IMR-90 (cell line): ENCODE data around the gene CASKIN1. TPM values are rescaled to one million over a fixed set of nuclear protein-coding genes. Genes with fewer than 3 reads are reported as not detected.
A peak's percentile ranks its signal among the peaks of the same experiment; 100 is the strongest.

Experiments used
- ATAC-seq: fragments of 200-7000 bp; cut with Tn5 transposase; 2 replicates; pipeline ENCODE4 v1.9.1; 2020; ENCODE audit warnings: low read depth, mild to moderate bottlenecking, moderate library complexity
- BruUV-seq: library from RNA; stranded (reverse); fragments of 400-500 nt; replicated peaks from 2 replicates; lab custom pipeline; 2021; lab: Mats Ljungman, UMichigan
- CTCF ChIA-PET: fragments of 300-600 bp; formaldehyde crosslinking; extraction: SDS; loops from one replicate; lab custom pipeline; 2021; ENCODE audit warnings: antibody characterized with exemption; lab: Yijun Ruan, JAX
- POLR2A ChIA-PET: fragments of 300-600 bp; sonication (Branson Sonifier 250); formaldehyde crosslinking; loops from one replicate; lab custom pipeline; 2022; ENCODE audit warnings: antibody characterized with exemption; ENCODE audit not compliant: unreplicated experiment; lab: Charles Lee
- DNase-seq: peaks from one replicate; pipeline ENCODE4 v3.0.0; 2013
- H2AFZ ChIP-seq: replicated peaks from 2 replicates; pipeline ENCODE3; 2013; ENCODE audit warnings: low read length, mild to moderate bottlenecking; ENCODE audit not compliant: poor library complexity
- H2AK5ac ChIP-seq: 2 replicates; pipeline ENCODE4 v1.6.1; 2013; ENCODE audit warnings: low read depth, low read length, inconsistent platforms
- H2AK9ac ChIP-seq: replicated peaks from 2 replicates; pipeline ENCODE3; 2013; ENCODE audit warnings: mild to moderate bottlenecking, low read depth, low read length, moderate library complexity; ENCODE audit not compliant: poor library complexity
- H2BK120ac ChIP-seq: 2 replicates; pipeline ENCODE4 v1.6.1; 2013; ENCODE audit warnings: low read depth, low read length, inconsistent platforms
- H2BK15ac ChIP-seq: 3 replicates; pipeline ENCODE4 v1.6.1; 2013; ENCODE audit warnings: low read depth, low read length, inconsistent platforms
- H2BK20ac ChIP-seq: 2 replicates; pipeline ENCODE4 v1.6.1; 2013; ENCODE audit warnings: low read depth, mild to moderate bottlenecking, inconsistent platforms, low read length, moderate library complexity
- H2BK5ac ChIP-seq: 2 replicates; pipeline ENCODE4 v1.6.1; 2013; ENCODE audit warnings: mild to moderate bottlenecking, low read depth, low read length, inconsistent platforms; ENCODE audit not compliant: poor library complexity, severe bottlenecking
- H3K14ac ChIP-seq: replicated peaks from 2 replicates; pipeline ENCODE4 v1.6.1; 2013; ENCODE audit warnings: low read depth, low read length, inconsistent platforms
- H3K18ac ChIP-seq: 2 replicates; pipeline ENCODE4 v1.6.1; 2013; ENCODE audit warnings: low read depth, low read length, control low read depth
- H3K23ac ChIP-seq: 2 replicates; pipeline ENCODE4 v1.6.1; 2013; ENCODE audit warnings: low read depth, low read length, inconsistent platforms
- H3K27ac ChIP-seq: 2 replicates; pipeline ENCODE4 v1.5.1; 2013; ENCODE audit warnings: mild to moderate bottlenecking, control low read depth, low read length; ENCODE audit not compliant: insufficient read depth
- H3K27me3 ChIP-seq: 2 replicates; pipeline ENCODE4 v1.6.1; 2013; ENCODE audit warnings: low read length; ENCODE audit not compliant: control insufficient read depth, insufficient read depth
- H3K36me3 ChIP-seq: 2 replicates; pipeline ENCODE4 v1.6.1; 2013; ENCODE audit warnings: low read length, mixed read lengths; ENCODE audit not compliant: control insufficient read depth, insufficient read depth
- H3K4ac ChIP-seq: 2 replicates; pipeline ENCODE4 v1.6.1; 2013; ENCODE audit warnings: low read depth, low read length, inconsistent platforms
- H3K4me1 ChIP-seq: 2 replicates; pipeline ENCODE4 v1.6.1; 2013; ENCODE audit warnings: low read length, mixed read lengths; ENCODE audit not compliant: control insufficient read depth, insufficient read depth
- H3K4me2 ChIP-seq: 2 replicates; pipeline ENCODE4 v1.6.1; 2013; ENCODE audit warnings: low read depth, mild to moderate bottlenecking, control low read depth, low read length, moderate library complexity
- H3K4me3 ChIP-seq: 2 replicates; pipeline ENCODE4 v1.5.1; 2013; ENCODE audit warnings: low read depth, mild to moderate bottlenecking, control low read depth, low read length, moderate library complexity; ENCODE audit not compliant: insufficient read depth
- H3K56ac ChIP-seq: 2 replicates; pipeline ENCODE4 v1.6.1; 2013; ENCODE audit warnings: low read length, inconsistent platforms; ENCODE audit not compliant: insufficient read depth; ENCODE audit errors: extremely low read depth
- H3K79me1 ChIP-seq, 2 experiments: 2 replicates each; pipeline ENCODE4 v1.6.1; 2013; ENCODE audit warnings: low read length in 2 of 2, inconsistent platforms in 1 of 2, low read depth in 1 of 2
- H3K9ac ChIP-seq: 2 replicates; pipeline ENCODE4 v1.6.1; 2013; ENCODE audit warnings: low read depth, low read length, control low read depth
- H3K9me1 ChIP-seq: 2 replicates; pipeline ENCODE4 v1.6.1; 2013; ENCODE audit warnings: low read length, inconsistent platforms; ENCODE audit not compliant: insufficient read depth
- H3K9me3 ChIP-seq: 2 replicates; pipeline ENCODE4 v1.6.1; 2013; ENCODE audit warnings: low read length; ENCODE audit not compliant: control insufficient read depth, insufficient read depth
- H4K20me1 ChIP-seq: 2 replicates; pipeline ENCODE4 v1.6.1; 2013; ENCODE audit warnings: low read length, inconsistent platforms; ENCODE audit not compliant: insufficient read depth
- H4K5ac ChIP-seq: 2 replicates; pipeline ENCODE4 v1.6.1; 2013; ENCODE audit warnings: mild to moderate bottlenecking, low read depth, low read length, control low read depth
- H4K8ac ChIP-seq, 2 experiments: 2 replicates each; pipeline ENCODE4 v1.6.1; 2013; ENCODE audit warnings: low read depth in 2 of 2, low read length in 2 of 2, control low read depth in 1 of 2, inconsistent platforms in 1 of 2
- H4K91ac ChIP-seq: 2 replicates; pipeline ENCODE4 v1.6.1; 2013; ENCODE audit warnings: low read depth, low read length, inconsistent platforms; ENCODE audit not compliant: insufficient read depth
- BHLHE40 ChIP-seq: fragments of 150-350 bp; IDR thresholded peaks from 2 replicates; pipeline ENCODE4 v1.6.1; 2016; ENCODE audit warnings: mild to moderate bottlenecking, low read depth, low read length
- CEBPB ChIP-seq: IDR thresholded peaks from 2 replicates; pipeline ENCODE4 v1.6.1; 2012; ENCODE audit warnings: low read depth, low read length, improper control_type of control experiment
- CHD1 ChIP-seq: IDR thresholded peaks from 2 replicates; pipeline ENCODE4 v1.6.1; 2012; ENCODE audit warnings: low read depth, low read length, improper control_type of control experiment
- FOS ChIP-seq: fragments of 150-350 bp; IDR thresholded peaks from 2 replicates; pipeline ENCODE4 v1.6.1; 2016; ENCODE audit warnings: low read depth, low read length
- MAFK ChIP-seq: IDR thresholded peaks from 2 replicates; pipeline ENCODE4 v1.6.1; 2012; ENCODE audit warnings: low read depth, low read length, improper control_type of control experiment
- MAZ ChIP-seq: IDR thresholded peaks from 2 replicates; pipeline ENCODE4 v1.6.1; 2012; ENCODE audit warnings: low read depth, mild to moderate bottlenecking, low read length, improper control_type of control experiment, moderate library complexity, borderline replicate concordance
- MXI1 ChIP-seq: IDR thresholded peaks from 2 replicates; pipeline ENCODE4 v1.6.1; 2012; ENCODE audit warnings: low read depth, mild to moderate bottlenecking, low read length, moderate library complexity, borderline replicate concordance
- NFE2L2 ChIP-seq: fragments of 150-350 bp; IDR thresholded peaks from 2 replicates; pipeline ENCODE4 v1.6.1; 2016; ENCODE audit warnings: low read depth, mild to moderate bottlenecking, low read length
- POLR2A ChIP-seq: IDR thresholded peaks from 2 replicates; pipeline ENCODE4 v1.6.1; 2012; ENCODE audit warnings: mild to moderate bottlenecking, low read depth, low read length
- RCOR1 ChIP-seq: IDR thresholded peaks from 2 replicates; pipeline ENCODE4 v1.6.1; 2012; ENCODE audit warnings: mild to moderate bottlenecking, low read length, improper control_type of control experiment; ENCODE audit not compliant: insufficient replicate concordance
- RFX5 ChIP-seq: IDR thresholded peaks from 2 replicates; pipeline ENCODE4 v1.8.0; 2012; ENCODE audit warnings: low read depth, mild to moderate bottlenecking, low read length, moderate library complexity
- SMC3 ChIP-seq: fragments of 150-350 bp; IDR thresholded peaks from 2 replicates; pipeline ENCODE4 v1.6.1; 2016; ENCODE audit warnings: low read depth, mild to moderate bottlenecking, antibody characterized with exemption, low read length, moderate library complexity
- WGBS, 2 experiments: methylation state at CpG; one replicate each; pipeline versions ENCODE4 v1.1.5 to v1.1.7; 2013; ENCODE audit warnings: missing lambda C conversion rate in 2 of 2; ENCODE audit not compliant: insufficient read length in 1 of 2; ENCODE audit errors: extremely low coverage in 2 of 2; 5-methylcytosine and 5-hydroxymethylcytosine counted together
- dilution Hi-C: fragments of 300-500 bp; cut with HindIII; formaldehyde crosslinking; loops from one replicate; pipeline ENCODE4 v1.14.3; 2018; ENCODE audit warnings: low sequenced_read_pairs; ENCODE audit not compliant: unreplicated experiment
- in situ Hi-C: fragments of 300-500 bp; cut with MboI; formaldehyde crosslinking; loops from 3 replicates; pipeline ENCODE4 v1.14.3; 2019; ENCODE audit warnings: low sequenced_read_pairs, inconsistent platforms, mixed read lengths
- intact Hi-C: fragments of 100-400 bp; cut with micrococcal nuclease; formaldehyde crosslinking; loops from 2 replicates; pipeline ENCODE4 v1.10.0; 2022
- polyA plus RNA-seq, 3 experiments: library from polyadenylated mRNA; depleted of rRNA; stranded (reverse); fragments of >200 nt; gene quantifications; 2 replicates each; pipeline ENCODE4 v1.2.3, GENCODE V29; 2012; ENCODE audit warnings: low replicate concordance in 1 of 3
- total RNA-seq: library from RNA; depleted of rRNA; stranded (reverse); fragments of >200 nt; gene quantifications from 2 replicates; pipeline ENCODE4 v1.2.3, GENCODE V29; 2012
- TF ChIP-seq, protein P1 (sequence below): fragments of 150-350 bp; IDR thresholded peaks from 2 replicates; pipeline ENCODE4 v1.6.1; 2017; ENCODE audit warnings: mild to moderate bottlenecking, antibody characterized with exemption, low read length, low read depth
- TF ChIP-seq, protein P2 (sequence below): fragments of 150-350 bp; IDR thresholded peaks from 2 replicates; pipeline ENCODE4 v1.6.1; 2016; ENCODE audit warnings: low read depth, mild to moderate bottlenecking, low read length, moderate library complexity, borderline replicate concordance

CASKIN1 gene
- total and polyA plus RNA-seq, 2 of the 4 experiments (the other 2 are of a cell fraction): 0.05 TPM; not detected in 1

DNA sequence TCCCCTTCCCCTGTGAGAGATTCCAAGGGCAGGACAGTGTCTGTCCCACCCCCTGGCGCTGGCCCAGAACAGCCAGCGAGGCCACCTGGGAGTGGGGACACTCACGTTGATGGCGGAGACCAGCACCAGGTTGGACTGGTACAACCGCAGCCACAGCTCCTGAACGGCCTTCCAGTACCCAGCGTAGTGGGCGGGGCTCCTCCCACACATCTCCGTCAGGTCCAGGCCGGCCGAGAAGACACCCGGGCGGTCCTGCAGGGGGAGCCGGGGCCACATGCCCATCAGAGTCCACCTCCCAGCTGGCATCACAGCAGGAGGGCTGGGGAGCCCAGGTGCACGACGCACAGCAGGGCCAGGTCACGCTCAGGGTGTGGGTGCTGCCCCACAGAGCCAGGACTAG, 47.9 kb upstream of the CASKIN1 start:
- Histone ChIP-seq H4K91ac (no peak overlapping the region), H3K14ac (no peak overlapping the region), H2AK9ac (peak overlapping the region; percentile 42), H2BK120ac (no peak overlapping the region), H2BK15ac (no peak overlapping the region), H3K79me1 (peaks cover 14 to 31% of the 10 kb centered on the region in 2 experiments), H3K23ac (no peak overlapping the region), H2BK5ac (no peak overlapping the region), H4K20me1 (no peaks in the 10 kb centered on the region; the same call in none of the 2 replicates), H3K9ac (no peak overlapping the region), H3K4ac (no peak overlapping the region), H3K4me2 (no peak overlapping the region), H2AK5ac (no peak overlapping the region), H3K9me3 (no peaks in the 10 kb centered on the region), H3K4me3 (no peak overlapping the region), H2BK20ac (no peak overlapping the region), H2AFZ (no peak overlapping the region), H3K4me1 (no peaks in the 10 kb centered on the region), H3K9me1 (0 out of 2 replicates have a peak, but pooled peaks cover 2% of the 10 kb centered on the region), H3K18ac (no peak overlapping the region), H3K36me3 (peaks cover 51% of the 10 kb centered on the region), H4K5ac (no peak overlapping the region), H3K27ac (no peak overlapping the region), H3K27me3 (no peaks in the 10 kb centered on the region), H3K56ac (no peak overlapping the region), H4K8ac (no peak overlapping the region)
- dilution Hi-C loops: no loop called here
- DNase-seq (no peak), ATAC-seq (no peak)
- CTCF ChIA-PET: interaction anchor here (0.5 kb wide), 1 partner anchor 406 kb away, joined by 7 read pairs; no protein-coding TSS in a partner anchor
- WGBS, 2 experiments: 88% methylated on average over 5 of the region's 17 CpGs; no CpG with 5 or more reads in 1 of the 2 experiments
- intact Hi-C loops: no loop called here
- no TSS peak for BruUV-seq
- in situ Hi-C loops: no loop called here
- POLR2A ChIA-PET: no interaction called here
- TF ChIP-seq MXI1 (no peak), CHD1 (no peak), BHLHE40 (no peak), RFX5 (no peak), NFE2L2 (no peak), RCOR1 (no peak), SMC3 (no peak), FOS (no peak), CEBPB (no peak), POLR2A (no peak), MAZ (no peak), MAFK (no peak)
- TF ChIP-seq, protein P1, sequence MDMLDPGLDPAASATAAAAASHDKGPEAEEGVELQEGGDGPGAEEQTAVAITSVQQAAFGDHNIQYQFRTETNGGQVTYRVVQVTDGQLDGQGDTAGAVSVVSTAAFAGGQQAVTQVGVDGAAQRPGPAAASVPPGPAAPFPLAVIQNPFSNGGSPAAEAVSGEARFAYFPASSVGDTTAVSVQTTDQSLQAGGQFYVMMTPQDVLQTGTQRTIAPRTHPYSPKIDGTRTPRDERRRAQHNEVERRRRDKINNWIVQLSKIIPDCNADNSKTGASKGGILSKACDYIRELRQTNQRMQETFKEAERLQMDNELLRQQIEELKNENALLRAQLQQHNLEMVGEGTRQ: no peak
- TF ChIP-seq, protein P2, sequence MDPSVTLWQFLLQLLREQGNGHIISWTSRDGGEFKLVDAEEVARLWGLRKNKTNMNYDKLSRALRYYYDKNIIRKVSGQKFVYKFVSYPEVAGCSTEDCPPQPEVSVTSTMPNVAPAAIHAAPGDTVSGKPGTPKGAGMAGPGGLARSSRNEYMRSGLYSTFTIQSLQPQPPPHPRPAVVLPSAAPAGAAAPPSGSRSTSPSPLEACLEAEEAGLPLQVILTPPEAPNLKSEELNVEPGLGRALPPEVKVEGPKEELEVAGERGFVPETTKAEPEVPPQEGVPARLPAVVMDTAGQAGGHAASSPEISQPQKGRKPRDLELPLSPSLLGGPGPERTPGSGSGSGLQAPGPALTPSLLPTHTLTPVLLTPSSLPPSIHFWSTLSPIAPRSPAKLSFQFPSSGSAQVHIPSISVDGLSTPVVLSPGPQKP: no peak
